GM12891 (cell line): ENCODE results near the gene ZNF135.

ENCODE experiments used
- PAX5 ChIP-seq: IDR thresholded peaks from 2 replicates; pipeline ENCODE4 v1.6.1; 2011; ENCODE audit warnings: low read length, moderate library complexity, mild to moderate bottlenecking; ENCODE audit not compliant: insufficient read depth, severe bottlenecking
- POLR2A ChIP-seq: IDR thresholded peaks from 2 replicates; pipeline ENCODE4 v1.6.1; 2011; ENCODE audit warnings: low read depth, low read length, control low read depth
- POLR2AphosphoS5 ChIP-seq: IDR thresholded peaks from 2 replicates; pipeline ENCODE4 v1.6.1; 2011; ENCODE audit warnings: low read depth, low read length, control low read depth
- SPI1 ChIP-seq: IDR thresholded peaks from 2 replicates; pipeline ENCODE4 v1.6.1; 2011; ENCODE audit warnings: low read depth, low read length, control low read depth
- TAF1 ChIP-seq: IDR thresholded peaks from 2 replicates; pipeline ENCODE4 v1.6.1; 2011; ENCODE audit warnings: low read depth, low read length, control low read depth

GRCh38 chr19:58091251-58091995 lies 32.3 kb downstream of the ZNF135 start:
- no peak for TF ChIP-seq POLR2AphosphoS5
- TF ChIP-seq POLR2A, result no peak
- no peak for TF ChIP-seq TAF1
- TF ChIP-seq PAX5, result no peak
- no peak for TF ChIP-seq SPI1
